Thyroid gland (tissue), 4 donors: ENCODE measurements around the gene PM20D2.

ENCODE experiments used
- POLR2A ChIP-seq, 2 donors: fragments of 450-650 bp; IDR thresholded peaks; one replicate each; pipeline ENCODE4 v1.6.1; 2017; ENCODE audit warnings: antibody characterized with exemption in 2 of 2, mild to moderate bottlenecking in 2 of 2, moderate library complexity in 1 of 2
- TF ChIP-seq, protein P1 (sequence below), 6 experiments: fragments of 200-600 bp in 3 of 6; fragments of 450-650 bp in 3 of 6; sonication (generic) in 3 of 6; IDR thresholded peaks; one replicate each; pipeline ENCODE4 v1.5.1; 2016 to 2019; ENCODE audit warnings: antibody characterized with exemption in 6 of 6, mild to moderate bottlenecking in 2 of 6, inconsistent platforms in 1 of 6, moderate library complexity in 1 of 6

DNA sequence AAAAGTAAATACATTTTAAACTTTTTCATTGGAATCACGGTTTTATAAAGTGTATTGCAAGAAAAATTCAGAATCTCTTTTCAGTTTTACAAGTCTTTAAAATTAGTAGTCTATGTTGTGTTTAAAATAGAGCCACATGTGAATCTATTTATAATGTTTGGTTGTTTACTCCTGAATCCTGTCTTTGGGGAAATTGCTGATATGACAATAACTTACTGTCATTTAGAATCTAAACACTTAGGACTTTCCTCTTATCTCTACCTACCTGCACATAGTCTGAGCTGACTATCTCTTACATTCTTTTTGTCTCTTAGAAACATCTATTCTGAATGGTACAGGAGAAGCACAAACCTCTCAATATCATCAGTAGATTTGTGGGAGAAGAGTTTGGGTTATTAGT, 23.9 kb upstream of the PM20D2 start:
- no peak for TF ChIP-seq POLR2A (IDR thresholded peaks at IDR 0.05)
- TF ChIP-seq, protein P1, sequence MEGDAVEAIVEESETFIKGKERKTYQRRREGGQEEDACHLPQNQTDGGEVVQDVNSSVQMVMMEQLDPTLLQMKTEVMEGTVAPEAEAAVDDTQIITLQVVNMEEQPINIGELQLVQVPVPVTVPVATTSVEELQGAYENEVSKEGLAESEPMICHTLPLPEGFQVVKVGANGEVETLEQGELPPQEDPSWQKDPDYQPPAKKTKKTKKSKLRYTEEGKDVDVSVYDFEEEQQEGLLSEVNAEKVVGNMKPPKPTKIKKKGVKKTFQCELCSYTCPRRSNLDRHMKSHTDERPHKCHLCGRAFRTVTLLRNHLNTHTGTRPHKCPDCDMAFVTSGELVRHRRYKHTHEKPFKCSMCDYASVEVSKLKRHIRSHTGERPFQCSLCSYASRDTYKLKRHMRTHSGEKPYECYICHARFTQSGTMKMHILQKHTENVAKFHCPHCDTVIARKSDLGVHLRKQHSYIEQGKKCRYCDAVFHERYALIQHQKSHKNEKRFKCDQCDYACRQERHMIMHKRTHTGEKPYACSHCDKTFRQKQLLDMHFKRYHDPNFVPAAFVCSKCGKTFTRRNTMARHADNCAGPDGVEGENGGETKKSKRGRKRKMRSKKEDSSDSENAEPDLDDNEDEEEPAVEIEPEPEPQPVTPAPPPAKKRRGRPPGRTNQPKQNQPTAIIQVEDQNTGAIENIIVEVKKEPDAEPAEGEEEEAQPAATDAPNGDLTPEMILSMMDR (IDR thresholded peaks at IDR 0.05): no peak
